ACC112 (cell line): ENCODE results near the gene TMEM244.
"Not testable (repeated sequence)": the region's sequence is repeated elsewhere in the genome, so short reads cannot be mapped to it uniquely, and the experiment has no call there.

Experiments used
- H2AFZ ChIP-seq: fragments of 200-600 bp; sonication (generic); one replicate; pipeline ENCODE4 v1.6.0; 2017; ENCODE audit warnings: antibody characterized with exemption, low read length; ENCODE audit not compliant: unreplicated experiment
- H3K27ac ChIP-seq: fragments of 200-600 bp; sonication (generic); 2 replicates; pipeline ENCODE4 v1.5.1; 2014; ENCODE audit warnings: low read depth, mild to moderate bottlenecking, antibody characterized with exemption, low read length, moderate library complexity
- H3K27me3 ChIP-seq: fragments of 200-600 bp; sonication (generic); 2 replicates; pipeline ENCODE4 v1.6.1; 2014; ENCODE audit warnings: mild to moderate bottlenecking, antibody characterized with exemption, low read length, moderate library complexity, mixed read lengths; ENCODE audit not compliant: insufficient read depth
- H3K36me3 ChIP-seq: fragments of 200-600 bp; sonication (generic); 2 replicates; pipeline ENCODE4 v1.6.1; 2016; ENCODE audit warnings: mild to moderate bottlenecking, antibody characterized with exemption, low read length, moderate library complexity, mixed read lengths; ENCODE audit not compliant: insufficient read depth
- H3K4me1 ChIP-seq: fragments of 200-600 bp; sonication (generic); one replicate; pipeline ENCODE4 v1.6.1; 2016; ENCODE audit warnings: low read length, mixed read lengths; ENCODE audit not compliant: insufficient read depth, unreplicated experiment, control insufficient read depth
- H3K4me3 ChIP-seq: fragments of 200-600 bp; sonication (generic); 2 replicates; pipeline ENCODE4 v1.5.1; 2014; ENCODE audit warnings: mild to moderate bottlenecking, low read depth, low read length
- H3K79me2 ChIP-seq: fragments of 200-600 bp; sonication (generic); one replicate; pipeline ENCODE4 v1.6.0; 2016; ENCODE audit warnings: low read length; ENCODE audit not compliant: control insufficient read depth, unreplicated experiment, insufficient read depth

TMEM244 gene

DNA sequence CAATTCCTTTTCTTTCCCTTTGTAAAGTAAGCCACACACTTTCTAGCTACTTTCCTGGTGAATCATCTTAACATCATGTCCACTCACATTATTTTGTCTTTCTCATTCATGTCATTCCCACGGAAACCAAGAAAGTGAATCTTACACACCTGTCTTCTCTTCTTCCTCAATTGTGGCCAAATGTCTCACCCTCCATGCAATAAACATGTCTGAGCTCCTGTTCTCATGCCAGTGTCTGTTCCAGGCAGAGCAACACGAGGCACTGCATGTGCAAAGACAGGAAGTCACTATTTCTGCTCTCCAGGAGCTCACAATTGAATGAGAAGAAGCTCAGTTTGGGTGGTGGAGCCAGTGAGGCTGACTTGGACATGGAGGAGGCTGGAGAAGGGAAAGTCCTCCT lies 29.0 kb upstream of the TMEM244 start:
- no peaks in the 10 kb centered on the region for H3K79me2 ChIP-seq
- H3K4me3 ChIP-seq: peak overlapping the region; percentile 35; the same call in 1 of the 2 replicates
- H3K4me1 ChIP-seq: peaks cover 19% of the 10 kb centered on the region
- peak overlapping the region; percentile 82 for H3K27ac ChIP-seq
- H3K27me3 ChIP-seq: no peaks in the 10 kb centered on the region
- no peaks in the 10 kb centered on the region for H3K36me3 ChIP-seq
- H2AFZ ChIP-seq: peak overlapping the region; percentile 33

DNA sequence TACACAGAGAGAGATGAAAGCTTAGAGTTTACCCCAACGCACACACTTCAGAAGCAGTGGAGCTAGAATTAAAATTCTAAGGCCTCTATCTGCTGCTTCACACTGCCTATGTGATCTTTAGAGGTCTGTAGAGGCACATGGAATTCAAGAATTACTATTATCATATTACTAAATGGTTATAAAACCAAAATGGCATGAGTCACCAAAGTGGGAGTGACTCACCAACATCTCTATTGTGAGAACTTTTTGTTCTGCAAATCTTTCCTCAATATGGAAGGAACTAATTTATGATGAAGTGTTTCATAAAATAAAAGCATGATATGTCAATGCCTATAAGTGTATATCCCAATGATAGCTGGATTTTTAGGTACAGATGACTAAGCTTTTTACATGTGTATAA lies 28.5 kb upstream of the TMEM244 start:
- Histone ChIP-seq H3K79me2 (no peaks in the 10 kb centered on the region), H3K27me3 (no peaks in the 10 kb centered on the region), H3K36me3 (no peaks in the 10 kb centered on the region), H3K4me1 (peaks cover 18% of the 10 kb centered on the region), H3K27ac (peak overlapping the region; percentile 82), H2AFZ (peak overlapping the region; percentile 55), H3K4me3 (peak overlapping the region; percentile 32; the same call in 1 of the 2 replicates)

DNA sequence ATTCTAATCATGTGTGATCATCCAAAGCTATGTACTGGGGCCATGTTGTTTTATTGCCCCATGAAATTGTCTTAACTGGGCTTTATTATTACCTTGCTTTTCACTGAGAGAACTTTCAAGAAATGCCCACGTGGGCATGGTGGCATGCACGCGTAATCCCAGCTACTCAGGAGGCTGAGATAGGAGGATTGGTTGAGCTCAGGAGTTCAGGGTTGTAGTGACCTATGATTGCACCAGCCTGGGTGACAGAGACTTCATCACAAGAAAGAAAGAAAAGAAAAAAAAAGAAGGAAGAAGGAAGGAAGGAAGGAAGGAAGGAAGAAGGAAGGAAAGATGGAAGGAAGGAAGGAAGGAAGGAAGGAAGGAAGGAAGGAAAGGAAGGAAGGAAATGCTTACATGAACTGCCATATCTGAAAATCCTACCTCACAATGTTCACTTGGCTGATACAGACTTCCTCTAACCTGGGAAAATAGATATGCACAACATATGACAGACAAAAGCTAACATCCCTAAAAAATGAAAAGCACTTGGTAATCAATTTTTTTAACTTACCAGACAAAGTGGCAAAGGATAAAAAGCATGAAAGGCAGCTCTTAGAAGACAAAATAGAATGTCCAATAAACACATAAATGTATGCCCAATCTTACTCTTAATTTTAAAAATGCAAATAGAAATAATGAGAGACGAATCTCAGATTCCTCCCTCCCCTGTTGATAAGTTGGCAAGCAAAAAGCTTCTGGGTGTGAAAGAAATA lies 25.5 kb upstream of the TMEM244 start:
- Histone ChIP-seq H3K36me3 (no peaks in the 10 kb centered on the region), H3K79me2 (no peaks in the 10 kb centered on the region), H3K4me1 (peaks cover 18% of the 10 kb centered on the region), H2AFZ (no peak overlapping the region), H3K27ac (no peak overlapping the region), H3K27me3 (no peaks in the 10 kb centered on the region), H3K4me3 (no peak overlapping the region)

DNA sequence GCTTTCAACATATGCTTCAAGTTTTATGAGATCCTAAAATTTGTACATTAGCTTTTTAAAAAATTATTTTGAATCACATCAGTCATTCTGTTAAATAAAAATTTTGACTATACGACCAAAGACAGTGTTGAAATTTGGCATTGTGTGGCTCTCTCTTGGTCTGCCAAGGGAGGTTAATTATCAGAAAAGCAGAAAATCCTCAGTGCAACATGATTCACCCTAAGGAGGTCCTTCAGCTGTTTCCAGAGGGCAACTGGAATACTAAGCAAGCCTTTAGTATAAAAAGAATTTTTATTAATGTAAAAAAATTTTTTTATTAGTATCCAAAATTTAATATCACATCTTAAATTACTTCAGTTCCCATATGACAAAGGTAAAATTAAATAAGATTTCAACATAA lies 23.1 kb upstream of the TMEM244 start:
- Histone ChIP-seq H2AFZ (no peak overlapping the region), H3K4me1 (peaks cover 5% of the 10 kb centered on the region), H3K36me3 (no peaks in the 10 kb centered on the region), H3K27me3 (no peaks in the 10 kb centered on the region), H3K27ac (no peak overlapping the region), H3K79me2 (no peaks in the 10 kb centered on the region), H3K4me3 (no peak overlapping the region)

DNA sequence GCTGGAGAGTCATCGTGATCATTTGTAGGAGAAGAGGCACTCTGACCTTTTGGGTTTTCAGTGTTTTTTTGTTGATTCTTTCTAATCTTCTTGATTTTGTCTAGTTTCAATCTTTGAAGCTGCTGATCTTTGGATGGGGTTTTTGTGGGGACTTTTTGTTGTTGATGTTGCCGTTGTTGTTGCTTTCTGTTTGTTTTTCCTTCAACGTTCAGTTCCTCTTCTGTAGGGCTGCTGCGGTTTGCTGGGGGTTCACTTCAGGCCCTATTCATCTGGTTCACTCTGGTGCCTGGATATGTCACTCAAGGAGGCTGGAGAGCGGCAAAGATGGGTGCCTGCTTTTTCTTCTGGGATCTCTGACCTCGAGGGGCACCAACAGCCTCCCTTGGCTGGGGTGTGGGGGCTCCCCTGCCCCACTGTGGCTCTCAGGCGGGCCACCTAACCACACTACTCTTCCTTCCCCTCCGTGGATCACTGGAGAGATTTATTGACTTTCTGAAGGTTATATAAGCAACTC lies 21.5 kb upstream of the TMEM244 start:
- Histone ChIP-seq H3K4me1 (no peaks in the 10 kb centered on the region), H3K27ac (no peak overlapping the region), H3K4me3 (no peak overlapping the region), H3K27me3 (no peaks in the 10 kb centered on the region), H2AFZ (no peak overlapping the region), H3K79me2 (no peaks in the 10 kb centered on the region), H3K36me3 (no peaks in the 10 kb centered on the region)

DNA sequence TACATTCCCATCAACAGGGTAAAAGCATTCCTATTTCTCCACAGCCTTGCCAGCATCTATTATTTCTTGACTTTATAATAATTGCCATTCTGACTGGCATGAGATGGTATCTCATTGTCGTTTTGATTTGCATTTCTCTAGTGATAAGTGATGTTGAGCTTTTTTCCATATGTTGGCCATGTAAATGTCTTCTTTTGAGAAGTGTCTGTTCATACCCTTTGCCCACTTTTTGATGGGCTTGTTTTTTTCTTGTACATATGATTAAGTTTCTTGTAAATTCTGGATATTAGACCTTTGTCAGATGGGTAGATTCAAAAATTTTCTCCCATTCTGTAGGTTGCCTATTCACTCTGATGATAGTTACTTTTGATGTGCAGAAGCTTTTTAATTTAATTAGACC lies 16.8 kb upstream of the TMEM244 start:
- H3K4me3 ChIP-seq, H3K4me1 ChIP-seq, H2AFZ ChIP-seq, H3K27ac ChIP-seq, H3K27me3 ChIP-seq, H3K79me2 ChIP-seq, H3K36me3 ChIP-seq: not testable (repeated sequence)

DNA sequence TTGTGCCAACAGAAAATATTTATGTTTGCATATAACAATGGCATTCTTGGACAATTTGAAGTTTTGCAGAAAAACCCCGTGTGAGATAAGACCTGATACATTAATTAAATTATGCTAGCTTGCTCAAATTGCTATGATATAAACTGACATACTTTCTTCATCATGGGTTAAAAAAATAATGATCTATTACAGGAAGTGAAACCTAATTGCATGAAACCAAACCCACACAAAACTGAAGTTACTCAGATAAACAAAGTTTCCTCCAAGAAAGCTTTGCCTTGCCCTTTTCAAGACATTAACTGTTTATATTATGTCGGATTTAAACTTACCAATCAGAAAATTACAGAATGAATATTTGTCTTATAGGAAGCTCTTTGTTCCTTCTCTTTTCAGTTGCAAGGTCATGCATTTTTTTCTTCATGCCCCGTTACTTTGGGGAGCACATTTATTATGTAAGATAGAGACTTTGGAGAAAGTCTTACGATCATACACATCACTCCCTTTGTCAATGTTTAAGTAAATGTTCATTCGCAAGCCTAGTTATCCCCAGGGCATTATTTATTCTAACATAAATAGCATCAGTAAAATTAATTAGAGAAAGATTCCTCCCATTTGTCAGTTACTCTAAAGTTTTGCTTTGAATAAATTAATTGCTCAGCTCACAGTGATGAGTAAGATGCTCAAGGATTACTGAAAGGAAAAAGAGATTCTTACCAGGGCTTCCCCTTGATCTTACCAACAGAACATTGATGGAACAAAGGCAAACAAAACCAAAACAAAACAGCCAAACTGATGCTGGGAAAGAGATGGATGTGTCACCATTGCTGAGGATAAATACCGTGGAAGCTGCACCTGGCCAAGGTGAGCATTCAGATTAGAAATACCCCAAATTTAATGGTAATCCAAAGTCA lies 14.8 kb upstream of the TMEM244 start:
- Histone ChIP-seq H3K79me2 (no peaks in the 10 kb centered on the region), H3K27me3 (no peaks in the 10 kb centered on the region), H3K36me3 (no peaks in the 10 kb centered on the region), H3K4me1 (no peaks in the 10 kb centered on the region), H3K27ac (no peak overlapping the region), H2AFZ (no peak overlapping the region), H3K4me3 (no peak overlapping the region)

DNA sequence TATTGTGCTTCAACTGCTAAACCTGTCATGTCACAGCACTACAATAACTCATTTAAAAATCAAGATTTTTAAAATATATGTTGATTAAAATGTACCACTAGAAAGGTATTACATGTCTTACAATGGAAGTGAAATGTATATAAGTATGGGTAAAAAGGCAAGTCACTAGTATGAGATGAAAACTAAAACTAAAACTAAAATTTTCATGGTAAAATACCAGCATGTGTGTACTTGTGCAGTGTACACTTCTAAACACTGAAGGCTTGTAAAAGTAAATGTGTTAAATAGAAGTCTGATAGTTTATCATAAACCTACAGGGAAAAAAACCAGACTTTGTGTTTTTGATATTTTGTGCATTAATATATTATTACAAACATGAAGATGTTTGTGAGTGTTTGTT lies 13.7 kb upstream of the TMEM244 start:
- no peaks in the 10 kb centered on the region for H3K79me2 ChIP-seq
- H3K27me3 ChIP-seq: no peaks in the 10 kb centered on the region
- no peaks in the 10 kb centered on the region for H3K36me3 ChIP-seq
- no peaks in the 10 kb centered on the region for H3K4me1 ChIP-seq
- H3K27ac ChIP-seq: no peak overlapping the region
- no peak overlapping the region for H3K4me3 ChIP-seq
- no peak overlapping the region for H2AFZ ChIP-seq

DNA sequence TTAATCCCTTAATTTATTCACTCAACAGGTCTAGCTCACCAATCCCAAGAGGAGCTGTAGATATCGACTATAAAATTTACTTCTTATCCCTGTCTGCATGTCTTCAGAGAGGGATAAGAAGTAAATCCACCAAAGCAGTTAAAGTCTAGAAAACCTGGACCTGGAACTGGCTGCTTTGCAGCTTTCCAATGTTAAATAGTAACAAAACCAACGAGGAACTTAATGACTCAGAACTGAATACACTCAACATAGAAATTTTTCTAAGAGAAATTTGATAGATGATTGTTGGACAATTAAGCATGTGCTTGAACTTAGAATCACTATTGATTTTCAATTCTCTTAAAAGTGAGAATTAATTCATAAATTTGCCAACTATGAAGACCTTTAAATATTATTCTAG lies 11.5 kb upstream of the TMEM244 start:
- H3K27ac ChIP-seq: no peak overlapping the region
- no peaks in the 10 kb centered on the region for H3K4me1 ChIP-seq
- H3K79me2 ChIP-seq: no peaks in the 10 kb centered on the region
- no peaks in the 10 kb centered on the region for H3K27me3 ChIP-seq
- H3K4me3 ChIP-seq: no peak overlapping the region
- H3K36me3 ChIP-seq: no peaks in the 10 kb centered on the region
- no peak overlapping the region for H2AFZ ChIP-seq

DNA sequence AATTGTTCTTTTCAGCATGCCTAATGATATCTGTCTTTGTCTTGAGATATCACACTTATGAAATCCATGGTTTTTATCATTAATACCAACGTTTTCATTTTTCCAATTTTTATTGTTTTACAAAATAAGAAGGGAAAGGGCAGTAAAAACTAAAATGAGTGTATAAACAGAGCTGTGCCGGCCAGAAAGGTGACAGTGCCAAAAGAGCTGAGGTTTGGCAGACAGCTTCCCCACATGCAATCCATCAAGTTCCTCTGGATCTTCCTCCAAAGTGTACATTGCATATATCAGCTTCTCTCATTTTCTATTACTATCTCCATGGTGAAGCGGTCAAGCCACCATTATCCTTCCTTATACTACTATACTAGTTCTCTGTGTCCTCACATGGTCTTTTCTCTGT lies 10.1 kb upstream of the TMEM244 start:
- no peaks in the 10 kb centered on the region for H3K27me3 ChIP-seq
- no peaks in the 10 kb centered on the region for H3K79me2 ChIP-seq
- H3K4me1 ChIP-seq: no peaks in the 10 kb centered on the region
- H3K27ac ChIP-seq: no peak overlapping the region
- no peak overlapping the region for H2AFZ ChIP-seq
- H3K4me3 ChIP-seq: no peak overlapping the region
- H3K36me3 ChIP-seq: no peaks in the 10 kb centered on the region
